ENCODE data around the gene ARPIN.
A peak's percentile ranks its signal among the peaks of the same experiment; 100 is the strongest.
"Not testable (repeated sequence)": the region's sequence is repeated elsewhere in the genome, so short reads cannot be mapped to it uniquely, and the experiment has no call there.

Gene ARPIN

DNA sequence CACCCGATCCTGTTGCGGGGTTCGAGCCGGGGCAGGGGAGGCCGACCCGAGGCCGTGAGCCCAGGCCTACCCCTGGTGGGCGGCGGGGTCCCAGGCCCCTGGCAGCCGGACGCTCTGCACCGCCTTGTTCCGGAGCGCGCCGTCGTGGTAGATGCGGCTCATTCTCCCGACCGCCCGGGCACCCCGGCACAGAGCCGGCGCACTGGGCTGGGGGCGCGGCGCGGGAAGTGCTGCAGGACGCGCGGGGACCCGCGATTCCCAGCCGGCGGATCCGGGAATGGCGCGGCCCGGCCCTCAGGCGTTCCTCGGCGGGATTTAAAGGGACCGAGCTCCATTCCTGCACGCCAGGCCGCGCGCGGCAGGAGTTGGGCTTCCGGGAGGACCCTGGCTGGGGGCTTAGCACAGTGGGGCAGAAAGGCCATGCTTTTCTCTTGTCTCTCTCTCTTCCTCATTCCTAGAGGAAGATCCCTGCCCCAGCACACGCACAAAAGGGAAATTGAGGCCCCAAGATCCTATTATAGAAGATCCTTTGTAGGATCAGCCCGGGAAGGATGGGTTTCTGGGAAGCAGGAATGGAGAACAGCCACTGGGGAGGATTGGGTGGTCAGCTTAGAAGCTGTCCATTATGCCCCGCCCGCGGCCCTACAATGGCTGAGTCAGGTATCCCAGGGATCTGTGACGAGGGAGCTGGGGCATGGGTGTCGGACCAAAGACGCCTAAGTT, at the start of gene ARPIN:
ARPIN (minus strand) TSS at position 279 of the 723 bp plus-strand sequence; CDS start at position 162, 117 bp downstream.
- DNase-seq (ENCODE audit: low spot score) = no peak

DNA sequence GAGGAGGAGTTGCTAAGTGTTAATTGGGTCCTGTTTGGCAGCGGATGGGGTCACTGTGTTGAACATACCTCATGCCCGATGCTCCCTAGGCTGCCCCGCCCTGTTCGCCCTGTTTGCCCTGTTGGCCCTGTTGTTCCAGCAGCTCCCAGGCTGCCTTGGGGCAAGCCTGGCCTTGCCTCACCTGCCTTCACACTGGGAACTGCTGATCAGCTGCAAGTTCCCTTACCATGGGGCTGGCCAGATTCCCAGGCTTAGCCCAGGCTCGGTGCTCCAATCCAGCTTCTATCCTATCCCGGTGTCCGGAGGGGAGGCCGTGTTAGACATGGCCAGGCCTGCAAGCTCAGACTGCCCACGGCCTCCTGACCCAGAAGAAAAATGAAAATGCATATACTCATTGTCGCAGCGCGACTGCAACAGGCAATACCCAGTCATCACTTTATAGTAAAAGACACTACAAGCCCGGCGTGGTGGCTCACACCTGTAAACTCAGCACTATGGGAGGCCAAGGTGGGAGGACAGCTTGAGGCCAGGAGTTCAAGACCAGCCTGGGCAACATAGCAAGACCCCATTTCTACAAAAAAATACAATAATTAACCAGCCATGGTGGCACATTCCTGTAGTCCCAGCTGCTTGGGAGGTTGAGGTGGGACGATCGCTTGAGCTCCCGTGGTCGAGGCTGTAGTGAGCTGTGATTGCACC, 45.5 kb upstream of the ARPIN start:
- no peak for DNase-seq (ENCODE audit: low spot score)

DNA sequence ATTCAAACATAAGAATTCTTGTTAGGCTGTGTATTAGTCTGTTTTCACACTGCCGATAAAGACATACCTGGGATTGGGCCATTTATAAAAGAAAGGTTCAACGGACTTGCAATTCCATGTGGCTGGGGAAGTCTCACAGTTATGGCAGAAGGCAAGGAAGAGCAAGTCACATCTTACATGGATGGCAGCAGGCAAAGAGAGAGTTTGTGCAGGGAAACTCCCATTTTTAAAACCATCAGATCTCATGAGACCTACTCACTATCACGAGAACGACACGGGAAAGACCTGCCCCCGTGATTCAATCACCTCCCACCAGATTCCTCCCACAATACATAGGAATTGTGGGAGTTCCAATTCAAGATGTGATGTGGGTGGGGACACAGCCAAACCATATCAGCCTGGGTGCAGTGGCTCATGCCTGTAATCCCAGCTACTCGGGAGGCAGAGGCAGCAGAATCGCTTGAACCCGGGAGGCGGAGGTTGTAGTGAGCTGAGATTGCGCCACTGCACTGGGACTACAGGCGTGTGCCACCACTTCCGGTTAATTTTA, 42.8 kb upstream of the ARPIN start:
- not testable (repeated sequence) for DNase-seq (ENCODE audit: low spot score)

DNA sequence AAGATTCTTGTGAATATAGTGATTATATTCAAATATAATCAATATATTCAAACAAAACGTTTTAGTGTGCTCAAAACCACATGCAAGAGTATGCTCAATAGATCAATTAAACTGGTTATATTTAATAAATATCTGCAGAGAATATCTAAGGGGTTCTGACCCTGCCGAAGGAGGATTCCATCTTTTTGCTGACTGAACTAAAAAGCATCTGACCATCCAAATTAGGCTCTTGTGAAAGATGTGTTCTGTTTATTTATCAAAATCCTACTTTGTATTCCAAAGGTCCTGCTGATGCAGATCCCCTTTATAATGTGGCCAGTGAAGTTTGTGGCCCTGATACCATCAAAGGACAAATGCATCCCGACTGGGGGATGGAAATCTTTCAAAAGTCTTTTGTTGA, 41.8 kb upstream of the ARPIN start:
- DNase-seq (ENCODE audit: low spot score) = no peak

DNA sequence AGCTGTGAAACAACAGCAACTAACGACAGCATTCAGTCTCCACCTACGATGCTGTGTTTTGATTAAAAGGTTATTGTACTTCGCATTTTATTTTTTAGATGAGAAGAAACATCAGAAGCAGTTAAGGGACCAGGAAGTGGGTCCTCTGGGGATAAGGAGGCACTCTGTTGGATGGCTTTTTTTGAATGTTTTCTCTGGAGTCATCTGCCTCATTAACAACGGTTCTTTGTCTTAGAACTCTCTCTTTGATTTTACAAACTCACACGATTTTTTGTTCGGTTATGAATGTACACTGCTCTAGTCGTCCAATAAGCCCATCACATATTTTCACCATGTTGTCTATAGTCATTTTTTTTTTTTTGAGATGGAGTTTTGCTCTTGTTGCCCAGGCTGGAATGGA, 36.0 kb upstream of the ARPIN start:
- DNase-seq (ENCODE audit: low spot score) = no peak

DNA sequence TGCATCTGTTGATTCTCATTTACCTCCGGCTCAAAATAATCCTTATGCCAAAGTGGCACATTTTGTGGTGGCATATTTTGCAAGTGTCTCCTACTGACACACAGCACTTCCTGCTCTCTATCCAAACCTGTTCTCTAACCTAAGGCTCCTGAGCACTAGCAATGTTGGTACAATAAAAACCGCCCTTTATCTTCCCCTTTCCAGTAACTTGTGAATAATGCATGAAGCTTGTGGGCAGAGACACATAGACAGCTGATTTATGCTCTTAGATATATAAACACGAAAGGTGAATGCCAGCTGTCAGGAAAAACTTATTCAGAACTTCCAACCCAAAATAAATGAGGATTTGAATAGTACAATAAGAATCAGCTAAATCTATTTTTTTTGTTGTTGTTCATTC, 34.6 kb upstream of the ARPIN start:
- no peak for DNase-seq (ENCODE audit: low spot score)

DNA sequence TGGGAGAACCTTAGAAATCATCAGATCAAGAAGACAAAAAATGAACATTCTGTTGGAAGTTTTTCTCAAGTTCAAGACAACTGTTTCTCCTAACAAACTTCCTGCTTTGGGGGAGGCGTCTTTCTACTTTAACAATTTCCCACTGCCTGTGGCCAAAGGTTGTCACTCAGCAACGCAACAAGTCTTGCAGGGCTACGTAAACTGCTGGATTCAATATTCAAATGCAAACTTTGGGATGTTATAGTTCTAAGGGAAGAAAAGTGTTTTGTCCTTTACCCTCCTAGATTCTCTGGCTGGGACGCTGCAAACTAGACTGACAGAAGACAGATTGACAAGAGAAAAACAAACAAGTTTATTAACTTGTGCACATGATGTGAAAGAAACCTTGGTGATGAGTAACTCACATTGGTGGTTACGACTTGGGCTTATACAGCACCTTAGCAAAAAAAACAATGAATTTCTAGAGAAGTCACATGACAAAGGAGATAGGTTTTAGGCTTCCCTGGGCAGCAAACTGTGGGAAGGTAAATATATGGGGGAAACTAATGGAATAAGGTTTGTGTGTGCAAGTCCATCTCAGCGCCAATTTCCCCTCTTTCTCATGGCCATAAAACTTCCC, 34.0 kb upstream of the ARPIN start:
- DNase-seq (ENCODE audit: low spot score) = no peak

DNA sequence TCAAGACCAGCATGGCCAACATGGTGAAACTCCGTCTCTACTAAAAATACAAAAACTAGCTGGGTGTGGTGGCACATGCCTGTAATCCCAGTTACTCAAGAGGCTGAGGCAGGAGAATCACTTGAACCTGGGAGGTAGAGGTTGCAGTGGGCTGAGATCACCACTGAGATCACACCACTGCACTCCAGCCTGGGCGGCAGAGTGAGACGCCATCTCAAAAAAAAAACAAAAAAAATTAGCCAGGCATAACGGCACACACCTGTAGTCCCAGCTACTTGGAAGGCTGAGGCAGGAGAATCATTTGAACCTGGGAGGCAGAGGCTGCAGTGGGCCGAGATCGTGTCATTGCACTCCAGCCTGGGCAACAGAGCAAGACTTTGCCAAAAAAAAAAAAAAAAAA, 31.0 kb upstream of the ARPIN start:
- not testable (repeated sequence) for DNase-seq (ENCODE audit: low spot score)

DNA sequence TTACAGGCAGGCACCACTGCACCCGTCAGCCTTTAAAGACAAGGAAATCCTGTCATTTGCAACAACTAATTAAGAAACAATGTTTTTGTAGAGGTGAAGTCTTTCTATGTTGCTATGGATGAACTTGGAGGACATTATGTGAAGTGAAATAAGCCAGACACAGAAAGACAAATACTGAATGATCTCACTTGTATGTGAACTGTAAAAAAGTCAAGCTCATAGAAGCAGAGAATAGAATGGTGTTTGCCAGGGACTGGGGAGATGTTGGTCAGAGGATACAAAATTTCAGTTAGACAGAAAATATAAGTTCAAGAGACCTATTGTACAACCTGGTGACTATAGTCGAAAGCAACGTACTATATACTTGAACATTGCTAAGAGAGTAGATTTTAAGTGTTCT, 27.2 kb upstream of the ARPIN start:
- no peak for DNase-seq (ENCODE audit: low spot score)

DNA sequence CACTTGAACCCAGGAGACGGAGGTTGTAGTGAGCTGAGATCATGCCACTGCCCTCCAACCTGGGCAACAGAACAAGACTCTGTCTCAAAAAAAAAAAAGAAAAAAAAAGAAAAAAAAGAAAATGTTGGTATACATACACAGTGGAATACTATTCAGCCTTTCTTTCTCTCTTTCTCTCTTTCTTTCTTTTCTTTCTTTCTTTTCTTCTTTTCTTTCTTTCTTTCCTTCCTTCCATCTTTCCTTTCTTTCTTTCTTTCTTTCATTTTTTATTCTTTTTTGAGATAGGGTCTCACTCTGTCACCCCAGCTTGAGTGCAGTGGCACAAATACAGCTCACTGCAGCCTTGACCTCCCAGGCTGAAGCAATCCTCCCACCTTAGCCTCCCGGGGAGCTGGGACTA, 26.6 kb upstream of the ARPIN start:
- DNase-seq (ENCODE audit: low spot score) = not testable (repeated sequence)

DNA sequence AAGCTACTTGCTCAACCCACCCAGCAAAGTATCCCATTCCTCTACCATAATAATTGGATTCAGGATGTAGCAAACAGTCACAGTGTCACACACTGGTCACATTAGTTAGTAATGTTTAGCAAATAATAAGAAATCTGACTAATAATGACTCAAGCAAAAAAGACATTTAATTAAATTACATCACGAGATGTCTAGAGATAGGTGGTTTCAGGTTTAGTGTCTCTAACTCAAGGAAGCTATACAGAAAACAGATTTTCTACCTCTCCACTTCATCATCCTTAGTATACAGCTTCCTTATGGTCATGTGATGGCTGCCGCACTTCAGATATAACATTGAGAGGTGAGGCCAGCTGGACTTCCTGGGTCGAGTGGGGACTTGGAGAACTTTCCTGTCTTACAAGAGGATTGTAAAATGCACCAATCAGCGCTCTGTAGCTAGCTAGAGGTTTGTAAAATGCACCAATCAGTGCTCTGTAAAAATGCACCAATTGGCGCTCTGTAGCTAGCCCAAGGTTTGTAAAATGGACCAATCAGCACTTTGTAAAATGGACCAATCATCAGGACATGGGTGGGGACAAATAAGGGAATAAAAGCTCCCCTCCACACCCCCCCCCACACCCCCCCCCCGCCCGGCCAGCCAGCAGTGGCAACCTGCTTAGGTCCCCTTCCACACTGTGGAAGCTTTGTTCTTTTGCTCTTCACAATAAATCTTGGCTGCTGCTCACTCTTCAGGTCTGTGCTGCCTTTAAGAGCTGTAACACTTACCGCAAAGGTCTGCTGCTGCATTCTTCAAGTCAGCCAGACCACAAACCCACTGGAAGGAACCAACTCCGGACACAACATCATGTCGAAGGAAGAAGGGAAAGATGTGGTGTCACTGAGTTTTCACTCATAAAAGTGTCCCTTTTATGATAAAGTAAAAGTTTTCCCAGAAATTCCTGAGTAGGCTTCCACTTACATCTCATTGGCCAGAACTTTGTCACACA, 24.9 kb upstream of the ARPIN start:
- no peak for DNase-seq (ENCODE audit: low spot score)

DNA sequence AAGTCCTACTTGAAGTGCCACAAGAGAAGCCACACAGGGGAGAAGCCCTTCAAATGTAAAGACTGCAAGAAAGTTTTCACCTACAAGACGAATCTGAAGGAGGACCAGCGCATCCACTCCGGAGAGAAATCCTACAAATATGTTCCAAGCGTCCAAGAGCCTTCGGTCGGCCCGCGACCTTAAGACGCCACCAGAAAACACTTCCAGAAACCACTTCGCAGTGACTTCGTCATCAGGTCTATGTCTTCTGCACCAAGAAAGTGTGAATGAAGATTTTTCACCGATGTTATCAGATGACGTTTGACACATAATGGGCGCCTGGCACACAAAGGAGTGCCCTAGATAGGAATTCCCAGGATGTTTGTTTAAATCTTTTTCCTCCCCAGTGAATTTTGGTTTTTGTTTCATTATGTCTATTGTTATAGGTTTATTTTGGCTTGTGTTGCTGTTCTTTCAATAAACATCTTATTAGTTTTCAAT, 24.1 kb upstream of the ARPIN start:
- no peak for DNase-seq (ENCODE audit: low spot score)

DNA sequence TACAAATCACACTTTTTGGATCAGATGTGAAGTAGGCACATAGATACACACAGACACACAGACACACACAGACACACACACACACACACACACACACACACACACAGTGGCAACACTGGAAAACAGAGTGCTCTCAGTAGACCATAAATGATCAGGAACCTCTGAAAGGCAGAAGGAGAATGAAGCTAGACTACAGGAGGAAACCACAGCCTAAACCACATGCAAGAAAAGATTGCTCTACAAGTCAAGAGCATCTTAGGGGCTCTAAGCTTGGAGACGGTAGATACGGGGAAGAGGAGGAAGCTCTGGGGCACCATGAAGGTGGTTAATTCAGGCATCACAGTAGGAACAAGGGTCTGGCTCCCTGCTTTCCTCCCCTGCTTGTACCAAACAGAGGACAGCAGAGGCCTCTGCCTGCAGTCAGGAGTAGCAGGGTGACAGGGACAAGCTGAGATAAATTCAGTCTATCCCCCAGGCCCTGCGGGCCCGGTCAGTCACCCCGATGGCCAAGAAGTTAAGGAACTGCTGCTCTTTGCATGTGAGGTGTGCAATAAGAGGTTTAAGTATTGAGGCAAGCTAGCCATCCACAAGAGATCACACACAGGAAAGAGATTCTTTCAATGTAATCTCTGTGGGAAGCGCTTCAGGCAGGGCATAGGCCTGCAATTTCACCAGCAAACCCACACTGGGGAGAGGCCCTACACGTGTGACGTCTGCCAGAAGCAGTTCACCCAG, 23.5 kb upstream of the ARPIN start:
- DNase-seq (ENCODE audit: low spot score) = peak; percentile 17

DNA sequence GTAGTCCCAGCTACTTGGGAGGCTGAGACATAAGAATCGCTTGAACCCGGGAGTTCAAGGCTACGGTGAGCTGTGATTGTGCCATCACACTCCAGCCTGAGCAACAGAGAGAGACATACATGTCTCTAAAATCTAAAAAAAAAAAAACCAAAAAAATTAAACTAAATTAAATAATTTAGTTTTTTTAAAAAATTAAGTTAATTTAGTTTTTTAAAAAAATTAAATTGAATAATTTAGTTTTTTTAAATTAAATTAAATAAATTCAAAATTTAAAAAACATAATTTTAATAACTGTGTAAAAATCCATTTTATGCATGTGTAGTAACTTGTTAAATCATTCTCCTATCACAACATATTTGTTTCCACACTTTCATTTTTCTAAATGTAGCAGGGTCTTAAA, 20.1 kb upstream of the ARPIN start:
- no peak for DNase-seq (ENCODE audit: low spot score)

DNA sequence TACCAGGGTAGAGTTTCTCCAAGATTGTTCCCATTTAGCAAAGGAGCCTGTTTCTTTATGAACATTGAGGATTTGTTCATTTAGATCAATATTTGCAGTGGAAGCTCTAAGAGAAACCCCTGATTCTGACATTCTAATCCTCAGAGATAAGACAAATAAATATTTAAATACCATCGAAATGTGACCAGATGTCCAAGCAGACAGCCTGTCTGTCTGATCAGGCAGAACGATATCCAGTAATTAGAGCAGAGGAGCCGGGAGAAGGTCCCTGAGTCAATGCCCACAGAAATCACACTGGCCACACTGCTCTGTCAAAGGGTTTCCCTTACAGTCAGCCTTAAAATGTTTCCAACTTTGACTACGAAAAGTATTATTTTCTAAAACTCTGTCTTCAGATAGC, 15.7 kb upstream of the ARPIN start:
- DNase-seq (ENCODE audit: low spot score) = no peak

DNA sequence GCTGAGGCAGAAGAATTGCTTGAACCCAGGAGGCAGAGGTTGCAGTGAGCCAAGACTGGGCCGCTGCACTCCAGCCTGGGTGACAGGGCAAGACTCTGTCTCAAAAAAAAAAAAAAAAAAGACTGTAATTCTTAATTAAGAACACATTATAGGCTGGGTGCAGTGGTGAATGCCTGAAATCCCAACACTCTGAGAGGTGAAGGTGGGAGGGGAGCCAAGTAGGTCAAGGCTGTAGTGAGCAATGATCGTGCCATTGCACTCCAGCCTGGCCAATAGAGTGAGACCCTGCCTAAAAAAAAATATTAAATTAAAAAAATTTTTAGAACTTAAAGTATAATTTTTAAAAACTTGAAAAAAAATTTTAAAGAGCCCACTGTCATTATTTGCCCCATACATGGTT, 13.4 kb upstream of the ARPIN start:
- no peak for DNase-seq (ENCODE audit: low spot score)

DNA sequence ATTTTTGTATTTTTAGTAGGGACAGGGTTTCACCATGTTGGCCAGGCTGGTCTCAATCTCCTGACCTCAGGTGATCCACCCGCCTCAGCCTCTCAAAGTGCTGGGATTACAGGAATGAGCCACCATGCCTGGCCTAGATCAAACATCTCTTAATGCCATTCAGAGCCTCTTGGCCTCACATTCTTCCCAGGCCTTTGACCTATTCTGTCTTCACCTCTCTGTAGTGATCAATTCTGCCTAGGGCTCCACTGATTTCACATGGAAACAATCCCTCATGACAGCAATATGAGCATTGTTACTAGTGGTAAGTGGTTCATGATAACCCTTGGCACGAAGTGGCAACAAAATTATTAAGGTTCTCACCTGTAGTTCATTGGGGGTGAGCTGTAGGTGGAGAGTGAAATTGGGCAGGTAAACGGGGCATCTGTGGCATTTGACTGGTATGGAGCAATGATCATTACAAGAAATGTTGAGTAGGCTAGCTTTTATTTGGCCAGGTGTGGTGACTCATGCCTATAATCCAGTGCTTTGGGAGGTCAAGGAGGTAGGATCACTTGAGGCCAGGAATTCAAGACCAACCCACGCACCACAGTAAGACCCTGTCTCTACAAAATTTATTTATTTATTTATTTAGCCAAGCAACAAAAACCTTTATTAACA, 4.8 kb upstream of the ARPIN start:
- no peak for DNase-seq (ENCODE audit: low spot score)

DNA sequence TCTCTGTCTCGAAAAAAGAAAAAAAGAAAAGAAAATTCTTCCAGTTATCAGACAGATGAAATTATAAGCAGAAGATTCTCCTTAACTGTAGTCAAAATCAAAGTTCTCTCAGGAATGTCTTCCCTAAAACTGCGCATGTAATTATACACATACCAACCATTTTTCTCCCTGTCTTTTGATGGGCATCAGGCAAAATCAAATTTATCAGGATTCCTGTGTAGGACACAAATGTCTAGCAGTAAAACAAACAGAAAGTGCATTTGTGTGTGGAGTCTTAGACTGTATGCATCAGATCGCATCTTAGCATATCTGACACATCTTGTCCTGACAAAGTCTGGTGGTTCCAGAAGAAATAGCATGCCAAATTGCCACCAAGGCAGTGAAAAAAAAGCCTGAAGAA, 3.9 kb upstream of the ARPIN start:
- no peak for DNase-seq (ENCODE audit: low spot score)

DNA sequence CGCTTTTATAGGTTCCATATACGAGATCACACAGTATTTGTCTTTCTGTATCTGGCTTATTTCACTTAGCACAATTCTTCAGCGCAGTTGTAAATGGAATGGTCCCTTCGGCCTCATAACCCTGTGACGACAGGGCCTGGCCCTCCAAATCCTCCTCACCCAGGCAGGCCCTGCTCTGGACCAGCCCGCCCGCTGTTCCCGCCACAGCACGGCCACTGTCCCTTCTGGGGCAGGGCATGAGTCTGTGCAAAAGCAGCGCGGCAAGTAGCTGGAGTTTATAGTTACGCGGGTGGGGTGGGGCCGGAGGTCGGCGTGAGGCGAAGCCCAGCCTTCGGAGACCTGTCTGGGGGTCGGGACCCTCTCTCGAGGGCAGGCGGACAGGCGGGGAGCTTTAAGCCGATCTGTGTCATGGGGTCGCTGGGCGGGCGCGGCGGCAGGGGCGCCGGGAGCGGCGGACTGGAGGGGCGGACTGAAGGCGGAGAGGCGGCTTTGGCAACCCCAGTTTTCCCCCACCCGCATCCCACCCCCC, 543 bp downstream of the ARPIN start:
- no peak for DNase-seq (ENCODE audit: low spot score)
